BJ (cell line): ENCODE results near the gene SLC12A1. TPM values are rescaled to one million over a fixed set of nuclear protein-coding genes. Genes with fewer than 3 reads are reported as not detected.
A peak's percentile ranks its signal among the peaks of the same experiment; 100 is the strongest.

Experiments
- CTCF ChIA-PET: fragments of 350-600 bp; formaldehyde crosslinking; extraction: SDS; loops from one replicate; lab custom pipeline; 2021; ENCODE audit warnings: antibody characterized with exemption, inconsistent platforms; lab: Yijun Ruan, JAX
- POLR2A ChIA-PET: fragments of 300-600 bp; sonication (Branson Sonifier 250); formaldehyde crosslinking; extraction: SDS; loops from one replicate; lab custom pipeline; 2021; ENCODE audit warnings: antibody characterized with exemption; lab: Charles Lee
- DNase-seq: peaks from one replicate; pipeline ENCODE4 v3.0.0-alpha.2; 2011; ENCODE audit warnings: low read depth
- H3K27me3 ChIP-seq: 2 replicates; pipeline ENCODE4 v1.6.0; 2011; ENCODE audit warnings: low read length; ENCODE audit not compliant: control insufficient read depth, insufficient read depth
- H3K36me3 ChIP-seq: 2 replicates; pipeline ENCODE4 v1.5.1; 2011; ENCODE audit warnings: low read length; ENCODE audit not compliant: control insufficient read depth, insufficient read depth
- H3K4me3 ChIP-seq: 2 replicates; pipeline ENCODE4 v1.5.1; 2011; ENCODE audit warnings: low read depth, mild to moderate bottlenecking, control low read depth, low read length
- polyA plus RNA-seq: library from polyadenylated mRNA; depleted of rRNA; stranded (reverse); fragments of >200 nt; gene quantifications from 2 replicates; pipeline ENCODE4 v1.2.3, GENCODE V29; 2011
- TF ChIP-seq, protein P1 (sequence below): IDR thresholded peaks from 2 replicates; pipeline ENCODE4 v1.5.1; 2011; ENCODE audit warnings: low read depth, mild to moderate bottlenecking, control low read depth, inconsistent platforms, low read length, moderate library complexity; ENCODE audit not compliant: insufficient read depth

SLC12A1 gene
- polyA plus RNA-seq, 1 experiment: not detected

DNA sequence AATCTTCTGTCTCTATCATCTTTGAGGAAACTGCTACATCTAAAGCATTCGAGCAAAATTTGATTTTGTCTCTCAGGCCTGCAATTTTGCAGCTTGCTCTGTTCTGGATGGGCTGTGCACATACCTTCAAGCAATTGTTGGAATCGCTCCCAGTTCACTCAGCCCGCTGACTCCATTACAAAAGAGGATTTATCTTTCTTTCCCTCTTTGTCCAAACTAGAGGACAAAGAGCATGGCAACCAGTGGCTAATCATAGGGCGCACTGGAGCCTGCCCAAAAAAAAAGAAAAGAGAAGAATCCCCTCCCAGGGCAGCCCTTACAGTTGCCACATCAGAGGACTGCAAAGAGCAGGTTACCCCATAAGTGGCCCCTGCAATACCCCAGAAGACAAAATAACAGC lies 76.1 kb downstream of the SLC12A1 start:
- ChIA-PET CTCF (interaction anchor here (1.1 kb wide), 1 partner anchor 15 kb away, joined by 4 read pairs; no protein-coding TSS in a partner anchor), POLR2A (no interaction called here)
- no peaks in the 10 kb centered on the region for H3K36me3 ChIP-seq
- TF ChIP-seq, protein P1, sequence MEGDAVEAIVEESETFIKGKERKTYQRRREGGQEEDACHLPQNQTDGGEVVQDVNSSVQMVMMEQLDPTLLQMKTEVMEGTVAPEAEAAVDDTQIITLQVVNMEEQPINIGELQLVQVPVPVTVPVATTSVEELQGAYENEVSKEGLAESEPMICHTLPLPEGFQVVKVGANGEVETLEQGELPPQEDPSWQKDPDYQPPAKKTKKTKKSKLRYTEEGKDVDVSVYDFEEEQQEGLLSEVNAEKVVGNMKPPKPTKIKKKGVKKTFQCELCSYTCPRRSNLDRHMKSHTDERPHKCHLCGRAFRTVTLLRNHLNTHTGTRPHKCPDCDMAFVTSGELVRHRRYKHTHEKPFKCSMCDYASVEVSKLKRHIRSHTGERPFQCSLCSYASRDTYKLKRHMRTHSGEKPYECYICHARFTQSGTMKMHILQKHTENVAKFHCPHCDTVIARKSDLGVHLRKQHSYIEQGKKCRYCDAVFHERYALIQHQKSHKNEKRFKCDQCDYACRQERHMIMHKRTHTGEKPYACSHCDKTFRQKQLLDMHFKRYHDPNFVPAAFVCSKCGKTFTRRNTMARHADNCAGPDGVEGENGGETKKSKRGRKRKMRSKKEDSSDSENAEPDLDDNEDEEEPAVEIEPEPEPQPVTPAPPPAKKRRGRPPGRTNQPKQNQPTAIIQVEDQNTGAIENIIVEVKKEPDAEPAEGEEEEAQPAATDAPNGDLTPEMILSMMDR: no peak
- DNase-seq: no peak
- no peak overlapping the region for H3K4me3 ChIP-seq
- H3K27me3 ChIP-seq: 0 out of 2 replicates have a peak, but pooled peaks cover 2% of the 10 kb centered on the region

DNA sequence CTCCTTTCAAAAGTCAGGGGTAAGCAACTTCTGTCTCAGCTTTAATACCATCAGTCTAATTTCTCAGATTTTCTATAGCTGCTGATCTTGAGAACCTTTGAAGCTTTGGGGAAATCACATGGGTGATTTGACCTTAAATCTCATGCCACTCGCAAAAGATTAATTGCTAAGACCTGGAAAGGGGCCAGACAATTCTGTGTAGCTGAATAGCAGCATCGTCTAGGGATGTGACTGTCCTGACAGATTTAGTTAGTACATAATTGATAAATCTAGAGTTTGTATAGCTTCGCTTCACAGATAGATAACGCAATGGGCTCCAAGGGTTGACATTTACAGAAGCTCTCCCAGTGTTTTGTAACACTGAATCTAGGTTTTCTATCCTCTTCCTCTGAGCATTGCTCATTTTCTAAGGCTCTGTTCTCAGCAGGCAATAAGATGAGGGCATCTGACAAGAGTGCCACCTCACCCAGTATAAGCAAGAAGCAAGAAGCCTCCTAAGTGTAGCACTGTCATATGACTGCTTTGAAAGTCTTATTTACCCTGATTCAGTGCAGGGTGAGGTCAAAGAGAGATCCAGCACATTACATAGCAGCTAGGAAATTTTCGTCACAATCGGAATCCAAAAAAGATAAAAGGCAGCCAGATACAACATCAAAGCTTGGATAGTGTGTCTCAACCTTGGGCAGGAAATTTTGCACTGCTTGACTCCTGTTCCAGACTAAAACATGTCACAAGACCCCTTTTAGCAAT lies 77.5 kb downstream of the SLC12A1 start:
- POLR2A ChIA-PET: no interaction called here
- Histone ChIP-seq H3K4me3 (no peak overlapping the region), H3K27me3 (0 out of 2 replicates have a peak, but pooled peaks cover 2% of the 10 kb centered on the region), H3K36me3 (no peaks in the 10 kb centered on the region)
- CTCF ChIA-PET: interaction anchor here (1.1 to 1.5 kb wide), 4 partner anchors 18 to 572 kb away, joined by 3 to 5 read pairs (median 3); no protein-coding TSS in a partner anchor
- no peak for DNase-seq
- TF ChIP-seq, protein P1: no peak

- Histone ChIP-seq H3K4me3 (no peak overlapping the region), H3K36me3 (no peaks in the 10 kb centered on the region), H3K27me3 (0 out of 2 replicates have a peak, but pooled peaks cover 2% of the 10 kb centered on the region)
- DNase-seq: peak; percentile 33
- ChIA-PET POLR2A (interaction anchor here (0.7 kb wide), 1 partner anchor 98 kb away, joined by 3 read pairs; no protein-coding TSS in a partner anchor), CTCF (interaction anchor here (0.7 to 2.4 kb wide), 19 partner anchors 9 to 1095 kb away, joined by 3 to 21 read pairs (median 6); no protein-coding TSS in a partner anchor)
- TF ChIP-seq, protein P1: peak; percentile 71
Measured at GRCh38 chr15:48285329-48286214, 79.5 kb downstream of the SLC12A1 start.

DNA sequence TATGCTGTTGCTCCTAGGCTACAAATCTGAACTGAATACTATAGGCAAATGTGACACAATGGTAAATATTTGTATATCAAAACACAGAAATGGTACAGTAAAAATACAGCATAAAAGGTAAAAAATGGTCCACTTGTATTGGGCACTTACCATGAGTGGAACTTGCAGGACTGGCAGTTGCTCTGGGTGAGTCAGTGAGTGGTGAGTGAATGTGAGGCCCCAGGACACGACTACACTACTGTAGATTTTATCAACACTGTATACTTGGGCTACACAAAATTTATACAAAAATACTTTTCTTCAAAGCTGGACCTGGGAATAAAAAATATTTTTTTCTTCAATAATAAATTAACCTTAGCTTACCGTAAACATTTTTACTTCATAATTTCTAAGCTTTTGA lies 83.5 kb downstream of the SLC12A1 start:
- Histone ChIP-seq H3K36me3 (no peaks in the 10 kb centered on the region), H3K27me3 (no peaks in the 10 kb centered on the region), H3K4me3 (no peak overlapping the region)
- CTCF ChIA-PET: interaction anchor here (0.5 kb wide), 1 partner anchor 24 kb away, joined by 3 read pairs; no protein-coding TSS in a partner anchor
- DNase-seq: no peak
- TF ChIP-seq, protein P1: no peak
- POLR2A ChIA-PET: no interaction called here
